Measurements from ENCODE around the gene SIRT4. TPM values are rescaled to one million over a fixed set of nuclear protein-coding genes. Genes with fewer than 3 reads are reported as not detected.

Gene SIRT4
- total and polyA plus RNA-seq, 10 of the 15 experiments (the other 5 are each of a cell fraction or from before 2014, with no cell fraction given), result 0.19 to 0.98 (median 0.44) TPM

DNA sequence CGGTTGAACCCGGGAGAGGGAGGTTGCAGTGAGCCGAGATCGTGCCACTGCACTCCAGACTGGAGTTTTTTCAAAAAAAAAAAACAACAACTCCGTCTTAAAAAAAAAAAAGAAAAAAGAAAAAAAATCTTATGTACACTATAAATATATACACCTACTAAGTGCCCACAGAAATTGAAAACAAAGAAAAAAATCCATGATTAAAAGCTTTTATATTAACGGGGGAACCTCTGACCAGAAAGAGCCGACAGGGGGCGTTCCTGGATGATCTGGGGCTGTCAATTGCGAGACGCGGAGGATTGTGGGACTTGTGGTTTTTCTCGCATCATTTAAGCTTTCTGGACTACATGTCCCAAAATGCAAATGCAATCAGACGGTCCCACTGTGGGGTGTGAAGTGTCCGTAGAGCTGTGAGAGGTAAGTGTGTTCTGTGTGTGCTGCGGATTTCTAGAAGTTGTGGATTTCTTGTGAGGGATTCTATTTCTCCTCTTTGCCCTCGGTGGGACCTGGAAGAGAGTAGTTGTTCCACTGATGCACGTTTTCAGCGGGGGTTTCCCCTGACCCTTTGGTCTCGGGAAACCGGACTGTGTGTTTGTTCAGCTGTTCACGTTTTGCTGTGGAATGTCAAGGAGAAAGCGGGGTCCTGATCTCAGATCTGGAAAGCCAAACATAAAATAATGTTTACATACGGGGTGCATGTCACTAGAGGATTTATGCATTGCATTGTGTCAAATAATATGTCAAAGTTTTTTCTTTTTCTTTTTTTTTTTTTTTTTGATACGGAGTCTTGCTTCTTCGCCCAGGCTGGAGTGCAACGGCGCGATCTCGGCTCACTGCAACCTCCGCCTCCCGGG lies at the start of gene SIRT4 (continued):
- TF ChIP-seq, protein P1, sequence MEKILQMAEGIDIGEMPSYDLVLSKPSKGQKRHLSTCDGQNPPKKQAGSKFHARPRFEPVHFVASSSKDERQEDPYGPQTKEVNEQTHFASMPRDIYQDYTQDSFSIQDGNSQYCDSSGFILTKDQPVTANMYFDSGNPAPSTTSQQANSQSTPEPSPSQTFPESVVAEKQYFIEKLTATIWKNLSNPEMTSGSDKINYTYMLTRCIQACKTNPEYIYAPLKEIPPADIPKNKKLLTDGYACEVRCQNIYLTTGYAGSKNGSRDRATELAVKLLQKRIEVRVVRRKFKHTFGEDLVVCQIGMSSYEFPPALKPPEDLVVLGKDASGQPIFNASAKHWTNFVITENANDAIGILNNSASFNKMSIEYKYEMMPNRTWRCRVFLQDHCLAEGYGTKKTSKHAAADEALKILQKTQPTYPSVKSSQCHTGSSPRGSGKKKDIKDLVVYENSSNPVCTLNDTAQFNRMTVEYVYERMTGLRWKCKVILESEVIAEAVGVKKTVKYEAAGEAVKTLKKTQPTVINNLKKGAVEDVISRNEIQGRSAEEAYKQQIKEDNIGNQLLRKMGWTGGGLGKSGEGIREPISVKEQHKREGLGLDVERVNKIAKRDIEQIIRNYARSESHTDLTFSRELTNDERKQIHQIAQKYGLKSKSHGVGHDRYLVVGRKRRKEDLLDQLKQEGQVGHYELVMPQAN (conservative IDR thresholded peaks at IDR 0.05), result peak; percentile 57; the same call in 1 of the 2 replicates
- TF ChIP-seq, protein P2, sequence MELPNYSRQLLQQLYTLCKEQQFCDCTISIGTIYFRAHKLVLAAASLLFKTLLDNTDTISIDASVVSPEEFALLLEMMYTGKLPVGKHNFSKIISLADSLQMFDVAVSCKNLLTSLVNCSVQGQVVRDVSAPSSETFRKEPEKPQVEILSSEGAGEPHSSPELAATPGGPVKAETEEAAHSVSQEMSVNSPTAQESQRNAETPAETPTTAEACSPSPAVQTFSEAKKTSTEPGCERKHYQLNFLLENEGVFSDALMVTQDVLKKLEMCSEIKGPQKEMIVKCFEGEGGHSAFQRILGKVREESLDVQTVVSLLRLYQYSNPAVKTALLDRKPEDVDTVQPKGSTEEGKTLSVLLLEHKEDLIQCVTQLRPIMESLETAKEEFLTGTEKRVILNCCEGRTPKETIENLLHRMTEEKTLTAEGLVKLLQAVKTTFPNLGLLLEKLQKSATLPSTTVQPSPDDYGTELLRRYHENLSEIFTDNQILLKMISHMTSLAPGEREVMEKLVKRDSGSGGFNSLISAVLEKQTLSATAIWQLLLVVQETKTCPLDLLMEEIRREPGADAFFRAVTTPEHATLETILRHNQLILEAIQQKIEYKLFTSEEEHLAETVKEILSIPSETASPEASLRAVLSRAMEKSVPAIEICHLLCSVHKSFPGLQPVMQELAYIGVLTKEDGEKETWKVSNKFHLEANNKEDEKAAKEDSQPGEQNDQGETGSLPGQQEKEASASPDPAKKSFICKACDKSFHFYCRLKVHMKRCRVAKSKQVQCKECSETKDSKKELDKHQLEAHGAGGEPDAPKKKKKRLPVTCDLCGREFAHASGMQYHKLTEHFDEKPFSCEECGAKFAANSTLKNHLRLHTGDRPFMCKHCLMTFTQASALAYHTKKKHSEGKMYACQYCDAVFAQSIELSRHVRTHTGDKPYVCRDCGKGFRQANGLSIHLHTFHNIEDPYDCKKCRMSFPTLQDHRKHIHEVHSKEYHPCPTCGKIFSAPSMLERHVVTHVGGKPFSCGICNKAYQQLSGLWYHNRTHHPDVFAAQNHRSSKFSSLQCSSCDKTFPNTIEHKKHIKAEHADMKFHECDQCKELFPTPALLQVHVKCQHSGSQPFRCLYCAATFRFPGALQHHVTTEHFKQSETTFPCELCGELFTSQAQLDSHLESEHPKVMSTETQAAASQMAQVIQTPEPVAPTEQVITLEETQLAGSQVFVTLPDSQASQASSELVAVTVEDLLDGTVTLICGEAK (IDR thresholded peaks at IDR 0.05; ENCODE audit: borderline replicate concordance), result peak; percentile 45; the same call in 1 of the 2 replicates
- TF ChIP-seq, protein P3, sequence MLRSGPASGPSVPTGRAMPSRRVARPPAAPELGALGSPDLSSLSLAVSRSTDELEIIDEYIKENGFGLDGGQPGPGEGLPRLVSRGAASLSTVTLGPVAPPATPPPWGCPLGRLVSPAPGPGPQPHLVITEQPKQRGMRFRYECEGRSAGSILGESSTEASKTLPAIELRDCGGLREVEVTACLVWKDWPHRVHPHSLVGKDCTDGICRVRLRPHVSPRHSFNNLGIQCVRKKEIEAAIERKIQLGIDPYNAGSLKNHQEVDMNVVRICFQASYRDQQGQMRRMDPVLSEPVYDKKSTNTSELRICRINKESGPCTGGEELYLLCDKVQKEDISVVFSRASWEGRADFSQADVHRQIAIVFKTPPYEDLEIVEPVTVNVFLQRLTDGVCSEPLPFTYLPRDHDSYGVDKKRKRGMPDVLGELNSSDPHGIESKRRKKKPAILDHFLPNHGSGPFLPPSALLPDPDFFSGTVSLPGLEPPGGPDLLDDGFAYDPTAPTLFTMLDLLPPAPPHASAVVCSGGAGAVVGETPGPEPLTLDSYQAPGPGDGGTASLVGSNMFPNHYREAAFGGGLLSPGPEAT (IDR thresholded peaks at IDR 0.05; ENCODE audit: low read depth), result peak; percentile 93
- peak; percentile 79 for TF ChIP-seq CBFB (IDR thresholded peaks at IDR 0.05; ENCODE audit: low read depth)
- peak; percentile 42; the same call in 1 of the 2 replicates for TF ChIP-seq SIN3A (IDR thresholded peaks at IDR 0.05; ENCODE audit: low read depth, low read length)
- TF ChIP-seq, protein P4, sequence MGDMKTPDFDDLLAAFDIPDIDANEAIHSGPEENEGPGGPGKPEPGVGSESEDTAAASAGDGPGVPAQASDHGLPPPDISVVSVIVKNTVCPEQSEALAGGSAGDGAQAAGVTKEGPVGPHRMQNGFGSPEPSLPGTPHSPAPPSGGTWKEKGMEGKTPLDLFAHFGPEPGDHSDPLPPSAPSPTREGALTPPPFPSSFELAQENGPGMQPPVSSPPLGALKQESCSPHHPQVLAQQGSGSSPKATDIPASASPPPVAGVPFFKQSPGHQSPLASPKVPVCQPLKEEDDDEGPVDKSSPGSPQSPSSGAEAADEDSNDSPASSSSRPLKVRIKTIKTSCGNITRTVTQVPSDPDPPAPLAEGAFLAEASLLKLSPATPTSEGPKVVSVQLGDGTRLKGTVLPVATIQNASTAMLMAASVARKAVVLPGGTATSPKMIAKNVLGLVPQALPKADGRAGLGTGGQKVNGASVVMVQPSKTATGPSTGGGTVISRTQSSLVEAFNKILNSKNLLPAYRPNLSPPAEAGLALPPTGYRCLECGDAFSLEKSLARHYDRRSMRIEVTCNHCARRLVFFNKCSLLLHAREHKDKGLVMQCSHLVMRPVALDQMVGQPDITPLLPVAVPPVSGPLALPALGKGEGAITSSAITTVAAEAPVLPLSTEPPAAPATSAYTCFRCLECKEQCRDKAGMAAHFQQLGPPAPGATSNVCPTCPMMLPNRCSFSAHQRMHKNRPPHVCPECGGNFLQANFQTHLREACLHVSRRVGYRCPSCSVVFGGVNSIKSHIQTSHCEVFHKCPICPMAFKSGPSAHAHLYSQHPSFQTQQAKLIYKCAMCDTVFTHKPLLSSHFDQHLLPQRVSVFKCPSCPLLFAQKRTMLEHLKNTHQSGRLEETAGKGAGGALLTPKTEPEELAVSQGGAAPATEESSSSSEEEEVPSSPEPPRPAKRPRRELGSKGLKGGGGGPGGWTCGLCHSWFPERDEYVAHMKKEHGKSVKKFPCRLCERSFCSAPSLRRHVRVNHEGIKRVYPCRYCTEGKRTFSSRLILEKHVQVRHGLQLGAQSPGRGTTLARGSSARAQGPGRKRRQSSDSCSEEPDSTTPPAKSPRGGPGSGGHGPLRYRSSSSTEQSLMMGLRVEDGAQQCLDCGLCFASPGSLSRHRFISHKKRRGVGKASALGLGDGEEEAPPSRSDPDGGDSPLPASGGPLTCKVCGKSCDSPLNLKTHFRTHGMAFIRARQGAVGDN (IDR thresholded peaks at IDR 0.05), result peak; percentile 82
- TF ChIP-seq ZNF207 (IDR thresholded peaks at IDR 0.05; ENCODE audit: borderline replicate concordance), result peak; percentile 64; the same call in 1 of the 2 replicates
- TF ChIP-seq SMAD1 (IDR thresholded peaks at IDR 0.05; ENCODE audit: low read depth, partially characterized antibody), result no peak
- no peak for TF ChIP-seq TBL1XR1 (IDR thresholded peaks at IDR 0.05; ENCODE audit: low read depth, low read length)
- TF ChIP-seq RAD21 (IDR thresholded peaks at IDR 0.05; ENCODE audit: insufficient read depth, low read depth, low read length), result peak; percentile 33; the same call in 1 of the 2 replicates
- TF ChIP-seq ZNF217 (IDR thresholded peaks at IDR 0.05), result no peak
- no peak for TF ChIP-seq NR2C2 (IDR thresholded peaks at IDR 0.05; ENCODE audit: borderline replicate concordance, control insufficient read depth, insufficient read length, low read depth)
- TF ChIP-seq, protein P5, sequence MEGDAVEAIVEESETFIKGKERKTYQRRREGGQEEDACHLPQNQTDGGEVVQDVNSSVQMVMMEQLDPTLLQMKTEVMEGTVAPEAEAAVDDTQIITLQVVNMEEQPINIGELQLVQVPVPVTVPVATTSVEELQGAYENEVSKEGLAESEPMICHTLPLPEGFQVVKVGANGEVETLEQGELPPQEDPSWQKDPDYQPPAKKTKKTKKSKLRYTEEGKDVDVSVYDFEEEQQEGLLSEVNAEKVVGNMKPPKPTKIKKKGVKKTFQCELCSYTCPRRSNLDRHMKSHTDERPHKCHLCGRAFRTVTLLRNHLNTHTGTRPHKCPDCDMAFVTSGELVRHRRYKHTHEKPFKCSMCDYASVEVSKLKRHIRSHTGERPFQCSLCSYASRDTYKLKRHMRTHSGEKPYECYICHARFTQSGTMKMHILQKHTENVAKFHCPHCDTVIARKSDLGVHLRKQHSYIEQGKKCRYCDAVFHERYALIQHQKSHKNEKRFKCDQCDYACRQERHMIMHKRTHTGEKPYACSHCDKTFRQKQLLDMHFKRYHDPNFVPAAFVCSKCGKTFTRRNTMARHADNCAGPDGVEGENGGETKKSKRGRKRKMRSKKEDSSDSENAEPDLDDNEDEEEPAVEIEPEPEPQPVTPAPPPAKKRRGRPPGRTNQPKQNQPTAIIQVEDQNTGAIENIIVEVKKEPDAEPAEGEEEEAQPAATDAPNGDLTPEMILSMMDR (IDR thresholded peaks at IDR 0.05 in 2 of 3, conservative IDR thresholded peaks at IDR 0.05 in 1 of 3; ENCODE audit: control insufficient read depth in 2 of 3, extremely low read depth in 1 of 3, insufficient read depth in 1 of 3, low read depth in 3 of 3, low read length in 3 of 3), result peak; percentile 61 to 90 (median 84)

Data from GM12878 (cell line).